ENCODE results near the gene C11orf71. TPM values are rescaled to one million over a fixed set of nuclear protein-coding genes. Genes with fewer than 3 reads are reported as not detected.
A peak's percentile ranks its signal among the peaks of the same experiment; 100 is the strongest.

C11orf71 gene
- total RNA-seq, 1 donor from 2014 or later, result 2.1 TPM

- Histone ChIP-seq H3K4me3 (ENCODE audit: low read depth, low read length) (peak overlapping the region; percentile 16), H3K27me3 (ENCODE audit: control insufficient read depth, insufficient read depth, low read length) (no peaks in the 10 kb centered on the region), H3K36me3 (ENCODE audit: control insufficient read depth, insufficient read depth, low read length) (no peaks in the 10 kb centered on the region)
- FAIRE-seq (no peak), DNase-seq (ENCODE audit: low read depth) (peak; percentile 80)
- TF ChIP-seq CTCF (IDR thresholded peaks at IDR 0.05; ENCODE audit: insufficient read depth, low read length, severe bottlenecking), result no peak
Measured at GRCh38 chr11:114438303-114438702, 38.0 kb upstream of the C11orf71 start.

- no peak for DNase-seq (ENCODE audit: low read depth)
- TF ChIP-seq CTCF (IDR thresholded peaks at IDR 0.05; ENCODE audit: insufficient read depth, low read length, severe bottlenecking), result no peak
- no peak for FAIRE-seq
- H3K27me3 ChIP-seq (ENCODE audit: control insufficient read depth, insufficient read depth, low read length), result no peaks in the 10 kb centered on the region
- no peak overlapping the region for H3K4me3 ChIP-seq (ENCODE audit: low read depth, low read length)
- H3K36me3 ChIP-seq (ENCODE audit: control insufficient read depth, insufficient read depth, low read length), result no peaks in the 10 kb centered on the region
Measured at GRCh38 chr11:114433376-114433775, 33.1 kb upstream of the C11orf71 start.

- DNase-seq (ENCODE audit: low read depth) (no peak), FAIRE-seq (no peak)
- no peak for TF ChIP-seq CTCF (IDR thresholded peaks at IDR 0.05; ENCODE audit: insufficient read depth, low read length, severe bottlenecking)
- Histone ChIP-seq H3K27me3 (ENCODE audit: control insufficient read depth, insufficient read depth, low read length) (no peaks in the 10 kb centered on the region), H3K36me3 (ENCODE audit: control insufficient read depth, insufficient read depth, low read length) (no peaks in the 10 kb centered on the region), H3K4me3 (ENCODE audit: low read depth, low read length) (no peak overlapping the region)
Measured at GRCh38 chr11:114432893-114433292, 32.6 kb upstream of the C11orf71 start.

GRCh38 chr11:114430290-114430689, 30.0 kb upstream of the C11orf71 start:
- FAIRE-seq (no peak), DNase-seq (ENCODE audit: low read depth) (no peak)
- TF ChIP-seq CTCF (IDR thresholded peaks at IDR 0.05; ENCODE audit: insufficient read depth, low read length, severe bottlenecking), result no peak
- Histone ChIP-seq H3K36me3 (ENCODE audit: control insufficient read depth, insufficient read depth, low read length) (no peaks in the 10 kb centered on the region), H3K4me3 (ENCODE audit: low read depth, low read length) (no peak overlapping the region), H3K27me3 (ENCODE audit: control insufficient read depth, insufficient read depth, low read length) (no peaks in the 10 kb centered on the region)

- H3K4me3 ChIP-seq (ENCODE audit: low read depth, low read length), result no peak overlapping the region
- DNase-seq (ENCODE audit: low read depth) (peak; percentile 15), FAIRE-seq (no peak)
- H3K36me3 ChIP-seq (ENCODE audit: control insufficient read depth, insufficient read depth, low read length), result no peaks in the 10 kb centered on the region
- no peak for TF ChIP-seq CTCF (IDR thresholded peaks at IDR 0.05; ENCODE audit: insufficient read depth, low read length, severe bottlenecking)
- no peaks in the 10 kb centered on the region for H3K27me3 ChIP-seq (ENCODE audit: control insufficient read depth, insufficient read depth, low read length)
Measured at GRCh38 chr11:114426280-114426679, 26.0 kb upstream of the C11orf71 start.

- no peaks in the 10 kb centered on the region for H3K36me3 ChIP-seq (ENCODE audit: control insufficient read depth, insufficient read depth, low read length)
- FAIRE-seq (peak; percentile 92), DNase-seq (ENCODE audit: low read depth) (peak; percentile 87)
- H3K4me3 ChIP-seq (ENCODE audit: low read depth, low read length), result no peak overlapping the region
- H3K27me3 ChIP-seq (ENCODE audit: control insufficient read depth, insufficient read depth, low read length), result no peaks in the 10 kb centered on the region
- TF ChIP-seq CTCF (IDR thresholded peaks at IDR 0.05; ENCODE audit: insufficient read depth, low read length, severe bottlenecking), result no peak
Measured at GRCh38 chr11:114416441-114416961, 16.2 kb upstream of the C11orf71 start.

Measured in bronchial epithelial cell (primary cell).